NCI-H2107 treated with DMSO at 0.1 percent for 48 hours (cell line): ENCODE data around the gene MRTFB.

ENCODE experiments used
- DNase-seq: peaks from one replicate; lab custom pipeline; 2025; ENCODE audit not compliant: unreplicated experiment; lab: John Stamatoyannopoulos, UW

The MRTFB gene

GRCh38 chr16:14129502-14129901 lies 58.4 kb downstream of the MRTFB start:
- DNase-seq: no peak

GRCh38 chr16:14131774-14132695 lies 60.9 kb downstream of the MRTFB start:
- no peak for DNase-seq

GRCh38 chr16:14132696-14133048 lies 61.6 kb downstream of the MRTFB start:
- DNase-seq: no peak

- DNase-seq: no peak
Measured at GRCh38 chr16:14133907-14134306, 62.8 kb downstream of the MRTFB start.

GRCh38 chr16:14135704-14136103 lies 64.6 kb downstream of the MRTFB start:
- no peak for DNase-seq

GRCh38 chr16:14139872-14140271 lies 68.8 kb downstream of the MRTFB start:
- DNase-seq: no peak

- DNase-seq: no peak
Measured at GRCh38 chr16:14140923-14141322, 69.8 kb downstream of the MRTFB start.

GRCh38 chr16:14146445-14146844 lies 75.3 kb downstream of the MRTFB start:
- no peak for DNase-seq

GRCh38 chr16:14148016-14148415 lies 76.9 kb downstream of the MRTFB start:
- DNase-seq: no peak

- DNase-seq: no peak
Measured at GRCh38 chr16:14148569-14148968, 77.5 kb downstream of the MRTFB start.

GRCh38 chr16:14150796-14151195 lies 79.7 kb downstream of the MRTFB start:
- DNase-seq: no peak

GRCh38 chr16:14151256-14152030 lies 80.3 kb downstream of the MRTFB start:
- no peak for DNase-seq

GRCh38 chr16:14155572-14156190 lies 84.6 kb downstream of the MRTFB start:
- DNase-seq: no peak

GRCh38 chr16:14164916-14165662 lies 94.0 kb downstream of the MRTFB start:
- DNase-seq: no peak

GRCh38 chr16:14168146-14168545 lies 97.0 kb downstream of the MRTFB start:
- DNase-seq: no peak

- DNase-seq: no peak
Measured at GRCh38 chr16:14172200-14172809, 101.2 kb downstream of the MRTFB start.

- DNase-seq: no peak
Measured at GRCh38 chr16:14175086-14175485, 104.0 kb downstream of the MRTFB start.

GRCh38 chr16:14177704-14178103 lies 106.6 kb downstream of the MRTFB start:
- DNase-seq: no peak

- DNase-seq: no peak
Measured at GRCh38 chr16:14179116-14179515, 108.0 kb downstream of the MRTFB start.

- no peak for DNase-seq
Measured at GRCh38 chr16:14180481-14180944, 109.4 kb downstream of the MRTFB start.
